Testis (tissue), 2 donors: ENCODE results near the gene DGKD.

Experiments used
- POLR2A ChIP-seq: fragments of 450-650 bp; IDR thresholded peaks from one replicate; pipeline ENCODE4 v1.6.1; 2017; ENCODE audit warnings: antibody characterized with exemption, mild to moderate bottlenecking, moderate library complexity
- TF ChIP-seq, protein P1 (sequence below), 3 experiments: fragments of 450-650 bp in 2 of 3; fragments of 200-600 bp in 1 of 3; sonication (generic) in 1 of 3; IDR thresholded peaks; one replicate each; pipeline ENCODE4 v1.5.1; 2016 to 2019; ENCODE audit warnings: antibody characterized with exemption in 3 of 3, mild to moderate bottlenecking in 2 of 3, moderate library complexity in 1 of 3

DNA sequence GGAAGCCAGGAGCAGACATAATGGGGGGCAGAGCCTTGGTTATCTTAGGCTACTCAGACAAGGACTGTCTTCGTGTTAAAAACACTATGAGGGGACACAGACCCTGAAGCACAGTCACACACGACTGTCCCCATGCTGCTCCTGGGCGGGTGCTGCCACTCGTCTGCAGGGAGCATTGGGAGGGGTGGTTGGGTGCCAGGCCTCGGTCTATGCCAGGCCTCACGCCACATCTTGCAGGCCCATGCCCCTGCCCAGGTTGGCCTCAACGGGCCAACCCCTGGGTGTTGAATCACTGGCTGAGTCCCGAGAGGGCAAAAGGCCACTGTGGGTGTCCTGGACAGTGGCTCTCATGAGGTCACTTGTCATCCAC is 114.4 kb downstream of the DGKD start:
- TF ChIP-seq POLR2A = no peak
- TF ChIP-seq, protein P1, sequence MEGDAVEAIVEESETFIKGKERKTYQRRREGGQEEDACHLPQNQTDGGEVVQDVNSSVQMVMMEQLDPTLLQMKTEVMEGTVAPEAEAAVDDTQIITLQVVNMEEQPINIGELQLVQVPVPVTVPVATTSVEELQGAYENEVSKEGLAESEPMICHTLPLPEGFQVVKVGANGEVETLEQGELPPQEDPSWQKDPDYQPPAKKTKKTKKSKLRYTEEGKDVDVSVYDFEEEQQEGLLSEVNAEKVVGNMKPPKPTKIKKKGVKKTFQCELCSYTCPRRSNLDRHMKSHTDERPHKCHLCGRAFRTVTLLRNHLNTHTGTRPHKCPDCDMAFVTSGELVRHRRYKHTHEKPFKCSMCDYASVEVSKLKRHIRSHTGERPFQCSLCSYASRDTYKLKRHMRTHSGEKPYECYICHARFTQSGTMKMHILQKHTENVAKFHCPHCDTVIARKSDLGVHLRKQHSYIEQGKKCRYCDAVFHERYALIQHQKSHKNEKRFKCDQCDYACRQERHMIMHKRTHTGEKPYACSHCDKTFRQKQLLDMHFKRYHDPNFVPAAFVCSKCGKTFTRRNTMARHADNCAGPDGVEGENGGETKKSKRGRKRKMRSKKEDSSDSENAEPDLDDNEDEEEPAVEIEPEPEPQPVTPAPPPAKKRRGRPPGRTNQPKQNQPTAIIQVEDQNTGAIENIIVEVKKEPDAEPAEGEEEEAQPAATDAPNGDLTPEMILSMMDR (IDR thresholded peaks at IDR 0.05) = no peak
